GM13976 (cell line): ENCODE measurements around the gene TIMM8B.

Experiments used
- DNase-seq: peaks from one replicate; pipeline ENCODE4 v3.0.0; 2012; ENCODE audit warnings: low spot score
- in situ Hi-C: fragments of 300-500 bp; cut with MboI; formaldehyde crosslinking; loops from one replicate; pipeline ENCODE4 v1.12.0; 2022; ENCODE audit warnings: low sequenced_read_pairs, mixed read lengths, inconsistent platforms; ENCODE audit not compliant: unreplicated experiment
- TF ChIP-seq, protein P1 (sequence below): IDR thresholded peaks from 2 replicates; pipeline ENCODE4 v1.5.1; 2012; ENCODE audit warnings: borderline replicate concordance, mild to moderate bottlenecking; ENCODE audit not compliant: insufficient read depth; ENCODE audit errors: extremely low read depth, missing control alignments, control extremely low read depth

The TIMM8B gene

DNA sequence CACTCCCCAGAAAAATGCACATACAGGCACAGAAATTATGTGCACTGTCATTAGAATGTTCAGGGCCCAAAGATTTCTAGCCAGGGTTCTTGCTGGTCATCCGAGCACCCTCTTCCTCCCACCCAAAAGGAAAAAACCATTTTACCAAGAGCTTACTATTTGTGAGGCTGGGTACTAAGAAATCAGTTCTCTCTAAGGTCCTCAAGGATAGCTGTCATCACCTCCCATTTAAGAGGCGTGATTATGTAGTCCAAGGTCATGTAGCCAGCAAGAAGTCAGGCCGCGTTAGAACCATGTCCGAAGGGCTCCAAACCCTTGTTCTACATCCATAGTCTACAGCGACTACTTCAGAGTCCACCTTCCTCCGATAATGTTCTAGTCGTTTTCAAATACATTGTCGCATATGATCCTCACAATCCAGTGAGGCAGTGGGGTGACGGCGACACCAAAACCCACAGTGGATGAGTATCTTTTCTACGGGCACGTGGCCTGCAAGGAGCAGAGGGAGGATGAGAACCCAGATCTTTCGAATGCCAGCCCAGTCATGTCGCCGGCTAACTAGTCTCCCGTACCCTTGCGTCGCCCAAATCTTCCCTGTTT lies 634 bp downstream of the TIMM8B start:
- DNase-seq = peak; percentile 47
- in situ Hi-C loops = no loop called here
- TF ChIP-seq, protein P1, sequence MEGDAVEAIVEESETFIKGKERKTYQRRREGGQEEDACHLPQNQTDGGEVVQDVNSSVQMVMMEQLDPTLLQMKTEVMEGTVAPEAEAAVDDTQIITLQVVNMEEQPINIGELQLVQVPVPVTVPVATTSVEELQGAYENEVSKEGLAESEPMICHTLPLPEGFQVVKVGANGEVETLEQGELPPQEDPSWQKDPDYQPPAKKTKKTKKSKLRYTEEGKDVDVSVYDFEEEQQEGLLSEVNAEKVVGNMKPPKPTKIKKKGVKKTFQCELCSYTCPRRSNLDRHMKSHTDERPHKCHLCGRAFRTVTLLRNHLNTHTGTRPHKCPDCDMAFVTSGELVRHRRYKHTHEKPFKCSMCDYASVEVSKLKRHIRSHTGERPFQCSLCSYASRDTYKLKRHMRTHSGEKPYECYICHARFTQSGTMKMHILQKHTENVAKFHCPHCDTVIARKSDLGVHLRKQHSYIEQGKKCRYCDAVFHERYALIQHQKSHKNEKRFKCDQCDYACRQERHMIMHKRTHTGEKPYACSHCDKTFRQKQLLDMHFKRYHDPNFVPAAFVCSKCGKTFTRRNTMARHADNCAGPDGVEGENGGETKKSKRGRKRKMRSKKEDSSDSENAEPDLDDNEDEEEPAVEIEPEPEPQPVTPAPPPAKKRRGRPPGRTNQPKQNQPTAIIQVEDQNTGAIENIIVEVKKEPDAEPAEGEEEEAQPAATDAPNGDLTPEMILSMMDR = no peak

DNA sequence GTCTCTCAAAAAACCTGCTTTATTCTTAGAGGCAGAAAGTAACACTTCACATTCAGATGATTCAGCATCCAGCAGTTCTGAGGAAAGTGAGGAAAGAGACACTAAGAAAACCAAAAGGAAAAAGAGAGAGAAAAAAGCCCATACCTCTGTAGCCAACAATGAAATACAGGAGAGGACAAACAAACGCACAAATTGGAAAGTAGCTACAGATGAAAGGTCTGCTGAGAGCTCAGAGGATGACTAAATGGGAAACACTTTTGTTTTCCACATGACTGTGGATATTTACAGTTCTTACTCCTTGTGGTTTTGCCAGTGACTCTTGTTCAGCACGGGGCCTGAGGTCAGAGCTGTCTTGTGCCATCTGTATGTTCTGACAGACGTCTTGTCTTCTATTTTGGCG lies 3.8 kb downstream of the TIMM8B start:
- TF ChIP-seq, protein P1 = no peak
- in situ Hi-C loops = no loop called here
- DNase-seq = no peak

DNA sequence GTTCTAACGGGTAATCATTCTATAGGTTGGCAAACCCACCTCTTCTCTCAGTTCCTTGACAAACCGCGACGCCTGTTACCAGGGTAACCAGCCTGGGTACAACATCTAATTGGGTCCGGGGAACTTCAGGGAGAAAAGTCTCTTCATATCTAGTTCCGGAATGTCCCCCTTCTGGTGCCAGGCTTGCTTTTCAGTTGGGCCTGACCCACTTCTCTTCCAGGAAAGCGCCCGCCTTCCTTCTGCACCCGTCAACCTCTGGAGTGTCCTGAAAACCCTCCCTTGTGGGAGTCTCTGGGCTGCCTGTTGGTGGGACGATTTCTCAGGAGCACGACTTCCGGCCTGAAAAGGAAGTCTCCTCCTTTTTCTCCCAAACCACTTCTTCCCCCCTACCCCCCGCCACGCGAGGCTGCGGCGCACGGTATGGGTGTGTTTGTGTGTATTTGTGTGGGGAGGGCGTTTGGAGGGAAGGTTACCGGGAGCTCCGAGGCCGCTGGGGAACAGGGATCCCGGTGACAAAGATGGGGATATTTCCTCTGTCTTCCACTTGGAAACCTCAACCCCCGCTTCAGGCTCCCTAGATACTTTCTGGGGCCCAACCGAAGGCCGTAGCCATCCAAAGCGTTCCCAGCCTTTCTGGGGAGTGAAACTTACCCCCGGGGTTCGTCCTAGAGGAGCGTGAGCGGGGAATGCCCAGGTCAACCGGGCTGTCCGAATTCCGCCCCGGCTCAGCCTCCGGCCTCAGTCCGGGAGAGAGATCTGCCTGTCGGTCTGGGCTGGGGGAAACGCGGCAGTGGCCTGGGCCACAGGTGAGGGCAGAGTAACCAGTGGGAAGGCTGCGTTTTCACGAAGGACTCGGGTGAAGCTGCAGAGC lies 12.4 kb downstream of the TIMM8B start, which contains the start of the genes NKAPD1 and PIH1D2:
Gene NKAPD1 (plus strand): TSS at position 359 of the 871 bp plus-strand sequence. CDS start 1,276 bp downstream, outside the sequence.
Gene PIH1D2 (minus strand): TSS at position 77 of the 871 bp plus-strand sequence. CDS start 843 bp downstream, outside the sequence.
- TF ChIP-seq, protein P1 = no peak
- in situ Hi-C loops = no loop called here
- peak; percentile 82 for DNase-seq

DNA sequence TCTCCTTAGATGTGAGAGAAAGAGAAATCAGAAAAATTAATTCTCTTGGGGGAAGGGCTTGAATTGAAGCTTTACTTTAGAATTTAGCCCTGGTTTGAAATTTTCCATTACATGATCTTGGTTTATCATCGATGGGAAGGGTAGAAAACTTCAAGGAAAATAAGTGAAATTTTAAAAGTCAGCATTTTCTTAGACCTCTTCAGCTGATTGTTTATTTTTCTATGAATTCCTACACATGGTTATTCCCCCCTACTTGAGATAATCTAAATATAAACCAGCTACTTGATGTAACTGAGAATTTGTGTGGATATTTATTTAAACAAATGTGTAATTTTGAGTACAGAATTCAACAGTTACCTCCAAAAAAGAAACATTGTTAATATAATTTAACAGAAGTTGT lies 23.6 kb downstream of the TIMM8B start:
- TF ChIP-seq, protein P1 = no peak
- in situ Hi-C loops = no loop called here
- no peak for DNase-seq

DNA sequence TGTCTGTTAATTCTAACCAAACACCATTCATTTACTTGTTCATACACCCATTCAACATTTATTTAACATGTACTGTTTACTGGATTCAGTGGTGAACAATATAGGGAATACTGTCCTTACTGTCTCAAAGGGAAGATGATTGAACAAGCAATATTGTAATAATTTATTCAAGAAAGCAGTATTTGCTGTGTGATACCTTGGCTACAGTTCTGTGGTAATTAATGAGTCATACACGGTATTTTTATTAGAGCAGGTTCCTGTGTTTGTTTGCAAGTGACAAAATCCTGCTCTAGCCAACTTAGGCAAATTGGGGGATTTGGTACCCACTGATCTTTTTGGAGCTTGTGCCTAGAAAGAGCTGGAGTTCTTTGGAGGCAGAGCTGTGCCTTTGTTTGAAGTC lies 28.5 kb downstream of the TIMM8B start:
- in situ Hi-C loops = no loop called here
- TF ChIP-seq, protein P1 = no peak

DNA sequence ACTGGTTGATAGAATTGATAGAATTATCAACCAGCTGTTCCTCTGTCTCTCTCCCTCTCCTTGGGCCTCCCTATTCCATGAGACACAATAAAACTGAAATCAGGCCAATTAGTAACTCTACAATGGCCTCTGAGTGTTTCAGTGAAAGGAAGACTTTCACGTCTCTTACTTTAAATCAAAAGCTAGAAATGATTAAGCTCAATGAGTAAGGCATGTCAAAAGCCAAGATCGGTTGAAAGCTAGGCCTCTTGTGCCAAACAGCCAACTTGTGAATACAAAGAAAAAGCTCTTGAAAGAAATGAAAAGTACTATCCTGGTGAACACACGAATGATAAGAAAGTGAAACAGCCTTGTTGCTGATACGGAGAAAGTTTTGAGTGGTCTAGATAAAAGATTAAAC lies 29.4 kb downstream of the TIMM8B start:
- TF ChIP-seq, protein P1 = no peak
- in situ Hi-C loops = no loop called here
- DNase-seq = no peak

More for the DNA sequence above, 28.5 kb downstream of the TIMM8B start:
- no peak for DNase-seq
